ENCODE data around the gene SNX22.

DNA sequence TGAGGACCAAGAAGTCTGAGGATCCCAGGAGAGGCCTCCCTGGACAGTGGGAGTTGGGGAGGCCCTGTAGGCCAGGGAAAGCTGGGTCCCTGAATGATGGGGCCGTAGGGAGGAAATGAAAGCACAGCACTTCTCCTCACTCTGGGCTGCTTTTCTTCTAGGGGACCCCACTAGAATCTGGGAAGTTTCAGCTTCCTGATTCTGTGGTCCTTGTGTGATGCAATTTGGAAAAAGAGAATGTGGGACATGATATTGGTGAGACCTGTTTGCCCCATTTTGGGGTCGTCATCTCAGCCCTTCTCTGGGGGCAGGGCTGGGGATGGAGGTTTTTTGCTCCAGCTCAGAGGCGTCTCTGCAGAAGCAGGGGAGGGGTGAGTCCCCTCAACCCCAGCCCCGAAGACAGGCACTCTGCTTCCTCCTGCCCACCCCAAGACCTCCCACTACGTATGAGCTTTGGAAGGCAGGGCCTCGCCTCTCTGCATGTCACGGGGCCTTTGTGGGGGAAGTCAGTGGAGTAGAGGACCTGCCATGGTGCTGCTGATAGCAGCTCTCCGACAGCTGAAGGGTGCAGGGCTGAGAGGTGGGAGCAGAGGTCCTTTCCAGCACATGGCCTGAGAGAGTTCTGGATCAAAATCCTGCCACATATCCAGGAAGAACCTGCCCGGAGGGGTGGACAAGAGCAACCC, 1.5 kb upstream of the SNX22 start:
- TF ChIP-seq POLR2A (IDR thresholded peaks at IDR 0.05; ENCODE audit: low read length) (no peak), GATA1 (IDR thresholded peaks at IDR 0.05; ENCODE audit: low read depth, low read length) (no peak)

All from erythroblast (primary cell).